HK-2 (cell line): ENCODE measurements around the gene FUBP1.
"Not testable (repeated sequence)": the region's sequence is repeated elsewhere in the genome, so short reads cannot be mapped to it uniquely, and the experiment has no call there.

Experiments
- DNase-seq: peaks from one replicate; pipeline ENCODE4 v3.0.0-alpha.2; 2018; ENCODE audit not compliant: unreplicated experiment

The FUBP1 gene

GRCh38 chr1:77989744-77990143 lies 10.9 kb upstream of the FUBP1 start:
- no peak for DNase-seq

GRCh38 chr1:77987919-77988318 lies 9.0 kb upstream of the FUBP1 start:
- no peak for DNase-seq

- no peak for DNase-seq
Measured at GRCh38 chr1:77986810-77987209, 7.9 kb upstream of the FUBP1 start.

- DNase-seq: no peak
Measured at GRCh38 chr1:77984629-77985028, 5.8 kb upstream of the FUBP1 start.

DNA sequence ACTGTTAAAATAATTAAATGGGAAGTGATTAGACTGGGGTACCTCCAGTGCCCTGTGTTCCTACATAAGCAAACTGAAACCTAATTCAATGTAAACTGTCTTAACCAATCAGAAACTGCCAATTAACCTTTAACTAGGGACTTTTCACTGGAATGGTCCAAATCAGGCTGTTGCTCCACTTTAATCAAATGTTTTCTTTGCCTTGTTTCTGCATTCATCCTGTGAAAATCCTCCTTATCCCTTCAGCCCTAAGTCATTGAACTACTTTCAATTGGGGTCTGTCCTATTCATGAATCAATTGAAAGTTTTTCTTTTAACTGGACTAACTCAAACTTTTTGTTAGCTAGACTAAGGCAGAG lies 5.1 kb upstream of the FUBP1 start:
- DNase-seq: no peak

DNA sequence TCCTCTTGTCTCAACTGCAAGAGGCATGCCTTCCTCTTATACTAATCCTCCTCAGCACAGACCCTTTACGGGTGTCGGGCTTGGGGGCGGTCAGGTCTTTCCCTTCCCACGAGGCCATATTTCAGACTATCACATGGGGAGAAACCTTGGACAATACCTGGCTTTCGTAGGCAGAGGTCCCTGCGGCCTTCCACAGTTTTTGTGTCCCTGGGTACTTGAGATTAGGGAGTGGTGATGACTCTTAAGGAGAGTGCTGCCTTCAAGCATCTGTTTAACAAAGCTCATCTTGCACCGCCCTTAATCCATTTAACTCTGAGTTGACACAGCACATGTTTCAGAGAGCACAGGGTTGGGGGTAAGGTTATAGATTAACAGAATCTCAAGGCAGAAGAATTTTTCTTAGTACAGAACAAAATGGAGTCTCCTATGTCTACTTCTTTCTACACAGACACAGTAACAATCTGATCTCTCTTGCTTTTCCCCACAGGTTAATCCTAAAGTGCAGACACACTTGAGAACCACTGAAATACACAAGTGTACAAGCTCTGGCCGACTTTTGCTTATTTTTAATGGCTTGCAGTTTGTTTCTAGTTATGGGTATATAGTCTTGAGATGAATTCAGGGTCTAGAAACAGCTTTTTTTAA lies 4.6 kb upstream of the FUBP1 start:
- DNase-seq: not testable (repeated sequence)

- DNase-seq: peak; percentile 63
Measured at GRCh38 chr1:77978293-77978968, 441 bp downstream of the FUBP1 start.

DNA sequence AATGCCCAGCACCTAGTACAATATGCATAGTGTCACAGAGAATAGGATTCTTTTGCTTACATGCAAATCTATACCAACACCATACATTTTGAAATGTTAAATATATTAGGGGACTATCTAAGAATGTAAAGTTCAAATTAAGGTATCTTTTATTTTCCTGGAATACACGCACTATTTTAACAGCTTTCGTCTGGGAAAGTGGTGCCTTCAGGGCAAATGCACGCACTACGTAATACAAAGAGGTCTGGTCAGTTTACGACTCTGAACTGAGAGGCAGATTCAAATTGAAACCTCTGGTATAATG lies 931 bp downstream of the FUBP1 start:
- no peak for DNase-seq

GRCh38 chr1:77976433-77977076 lies 2.3 kb downstream of the FUBP1 start:
- no peak for DNase-seq

- no peak for DNase-seq
Measured at GRCh38 chr1:77975907-77976306, 3.0 kb downstream of the FUBP1 start.

- DNase-seq: no peak
Measured at GRCh38 chr1:77975386-77975785, 3.5 kb downstream of the FUBP1 start.

GRCh38 chr1:77972080-77972479 lies 6.8 kb downstream of the FUBP1 start:
- DNase-seq: no peak

- DNase-seq: no peak
Measured at GRCh38 chr1:77970192-77970591, 8.7 kb downstream of the FUBP1 start.

DNA sequence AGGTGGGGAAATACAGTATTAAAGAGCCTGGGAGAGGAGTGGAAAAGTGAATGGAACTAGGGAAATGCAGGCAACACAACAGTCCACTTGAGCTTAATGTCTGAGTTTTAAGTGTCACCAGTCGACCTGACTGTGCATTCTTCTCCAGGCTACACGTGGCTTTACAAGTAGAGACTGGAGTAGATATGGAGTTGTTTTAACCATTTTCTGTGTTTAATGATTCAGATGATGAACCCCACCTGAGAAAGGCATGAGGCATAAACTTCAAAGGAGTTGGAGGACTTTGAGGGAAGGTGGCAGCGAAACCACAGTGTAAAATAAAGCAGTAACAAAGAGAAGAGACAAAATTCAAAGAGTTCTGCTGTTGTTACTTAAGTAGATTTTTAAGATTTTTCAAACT lies 12.6 kb downstream of the FUBP1 start:
- DNase-seq: no peak

GRCh38 chr1:77961392-77961791 lies 17.5 kb downstream of the FUBP1 start:
- no peak for DNase-seq

GRCh38 chr1:77958850-77959249 lies 20.0 kb downstream of the FUBP1 start:
- DNase-seq: no peak

DNA sequence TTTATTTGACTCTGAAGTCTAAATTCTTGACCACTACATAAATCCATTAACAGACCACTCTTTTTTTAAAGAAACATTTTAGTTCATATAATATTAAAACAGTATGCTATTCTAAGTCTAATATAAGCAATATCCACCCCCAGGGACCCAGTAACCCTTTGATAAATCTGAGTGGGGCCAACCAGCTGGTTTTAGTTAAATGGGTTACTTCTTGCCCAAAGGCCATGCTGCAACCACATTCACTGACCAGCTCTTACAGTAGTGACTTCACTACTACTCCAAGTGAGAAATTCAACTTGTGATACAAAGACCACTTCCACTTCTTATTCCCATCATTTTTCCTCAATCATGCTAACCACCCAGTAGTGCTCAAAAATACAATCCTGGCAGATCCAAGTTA lies 20.5 kb downstream of the FUBP1 start:
- DNase-seq: no peak

- DNase-seq: no peak
Measured at GRCh38 chr1:77956464-77956863, 22.4 kb downstream of the FUBP1 start.

DNA sequence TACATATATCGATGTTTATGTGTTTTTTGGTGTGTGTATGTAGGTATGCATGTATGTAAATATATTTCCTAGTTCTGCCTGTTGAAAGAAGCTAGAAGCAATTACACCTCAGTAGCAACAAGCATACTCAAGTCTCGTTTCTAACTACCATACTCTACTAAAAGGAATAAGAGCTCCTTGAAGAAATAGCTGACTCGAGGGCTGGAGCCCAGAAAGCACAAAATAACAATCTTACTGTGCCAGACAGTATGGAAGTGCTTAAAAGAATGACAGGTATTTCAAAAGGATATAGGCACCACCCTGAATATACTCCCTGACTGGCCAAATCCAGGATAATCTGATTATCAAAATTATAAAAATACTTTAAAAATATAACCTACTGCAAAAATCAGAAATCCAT lies 23.2 kb downstream of the FUBP1 start:
- no peak for DNase-seq

DNA sequence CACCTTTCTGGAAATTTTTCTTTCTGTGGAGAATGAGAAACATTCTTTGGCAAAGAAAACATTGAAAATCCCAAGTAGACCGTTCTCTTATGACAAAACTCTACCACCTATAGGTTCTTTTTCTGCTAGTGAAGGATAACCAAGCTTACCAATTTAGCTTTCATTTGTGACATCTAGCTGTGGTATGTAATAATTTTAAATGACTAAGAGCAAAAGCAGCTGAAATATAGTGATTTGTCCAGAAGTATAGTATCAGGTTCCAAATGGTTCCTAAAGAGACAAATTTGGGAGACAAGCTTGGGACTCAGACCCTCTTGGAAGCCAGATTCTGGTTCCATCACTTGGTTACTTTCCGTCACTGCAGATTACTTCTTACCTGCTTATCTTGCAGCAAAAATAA lies 24.4 kb downstream of the FUBP1 start:
- DNase-seq: no peak

GRCh38 chr1:77953907-77954306 lies 25.0 kb downstream of the FUBP1 start:
- DNase-seq: no peak

DNA sequence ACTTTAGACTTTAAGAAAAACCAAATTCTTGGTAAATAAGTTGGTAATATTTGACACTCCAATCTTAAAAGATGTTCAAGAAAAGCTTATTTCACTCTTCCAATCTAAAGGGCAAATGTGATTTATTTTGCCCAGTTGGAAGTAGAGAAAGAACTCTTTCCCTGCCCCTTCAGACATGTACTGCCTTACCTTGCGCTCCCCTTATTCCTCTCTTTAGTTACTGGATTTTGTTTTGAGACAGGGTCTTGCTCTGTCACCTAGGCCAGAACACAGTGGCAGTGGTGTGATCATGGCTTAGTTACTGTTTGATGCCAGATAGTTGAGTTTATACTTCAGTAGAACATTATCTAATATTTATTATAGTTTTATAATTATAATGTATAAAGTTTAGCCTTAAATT lies 27.5 kb downstream of the FUBP1 start:
- no peak for DNase-seq

- no peak for DNase-seq
Measured at GRCh38 chr1:77950873-77951272, 28.0 kb downstream of the FUBP1 start.
